Tibial nerve (tissue), 4 donors: ENCODE data around the gene CEACAM1. TPM values are rescaled to one million over a fixed set of nuclear protein-coding genes. Genes with fewer than 3 reads are reported as not detected.
"Not testable (repeated sequence)": the region's sequence is repeated elsewhere in the genome, so short reads cannot be mapped to it uniquely, and the experiment has no call there.

Experiments
- DNase-seq, 2 donors: peaks; one replicate each; pipeline ENCODE4 v3.0.0-alpha.2; 2019; ENCODE audit warnings: low spot score in 2 of 2
- H3K27ac ChIP-seq, 4 donors: fragments of 200-600 bp; sonication (generic) in 3 of 4; one replicate each; pipeline ENCODE4 v1.5.1; 2017 to 2019; ENCODE audit warnings: mild to moderate bottlenecking in 1 of 4
- H3K27me3 ChIP-seq, 2 donors: fragments of 200-600 bp; sonication (generic) in 1 of 2; one replicate each; pipeline versions ENCODE4 v1.5.1 to v1.6.0; 2017 to 2019
- H3K36me3 ChIP-seq, 3 donors: fragments of 200-600 bp; sonication (generic); one replicate each; pipeline ENCODE4 v1.5.1; 2018 to 2019
- H3K4me1 ChIP-seq, 4 donors: fragments of 200-600 bp; sonication (generic) in 3 of 4; one replicate each; pipeline ENCODE4 v1.5.1; 2017 to 2019
- H3K4me3 ChIP-seq, 4 donors: fragments of 200-600 bp; sonication (generic) in 3 of 4; one replicate each; pipeline ENCODE4 v1.5.1; 2017 to 2019; ENCODE audit warnings: mild to moderate bottlenecking in 1 of 4, moderate library complexity in 1 of 4
- H3K9me3 ChIP-seq, 4 donors: fragments of 200-600 bp; sonication (generic) in 3 of 4; one replicate each; pipeline ENCODE4 v1.5.1; 2017 to 2019
- EP300 ChIP-seq, 2 donors: sonication (generic); formaldehyde crosslinking; IDR thresholded peaks; one replicate each; pipeline ENCODE4 v1.6.1; 2017; ENCODE audit warnings: antibody characterized with exemption in 2 of 2, mild to moderate bottlenecking in 1 of 2
- POLR2A ChIP-seq, 2 donors: fragments of 450-650 bp; IDR thresholded peaks; one replicate each; pipeline ENCODE4 v1.6.1; 2017; ENCODE audit warnings: antibody characterized with exemption in 2 of 2, mild to moderate bottlenecking in 2 of 2, moderate library complexity in 2 of 2
- WGBS, 2 donors: methylation state at CpG; one replicate each; pipeline ENCODE4 v1.1.5; 2018; 5-methylcytosine and 5-hydroxymethylcytosine counted together
- total RNA-seq, 4 donors: library from RNA; depleted of rRNA; stranded (reverse); fragments of >200 nt; gene quantifications; one replicate each; pipeline ENCODE4 v1.1.0, GENCODE V29; 2016
- TF ChIP-seq, protein P1 (sequence below), 5 experiments: fragments of 200-600 bp in 3 of 5; fragments of 450-650 bp in 2 of 5; sonication (generic) in 3 of 5; IDR thresholded peaks; one replicate each; pipeline ENCODE4 v1.5.1; 2016 to 2019; ENCODE audit warnings: antibody characterized with exemption in 5 of 5, mild to moderate bottlenecking in 3 of 5, moderate library complexity in 2 of 5

The CEACAM1 gene
- total RNA-seq, 4 donors from 2014 or later = 0.66 TPM; not detected in 3

DNA sequence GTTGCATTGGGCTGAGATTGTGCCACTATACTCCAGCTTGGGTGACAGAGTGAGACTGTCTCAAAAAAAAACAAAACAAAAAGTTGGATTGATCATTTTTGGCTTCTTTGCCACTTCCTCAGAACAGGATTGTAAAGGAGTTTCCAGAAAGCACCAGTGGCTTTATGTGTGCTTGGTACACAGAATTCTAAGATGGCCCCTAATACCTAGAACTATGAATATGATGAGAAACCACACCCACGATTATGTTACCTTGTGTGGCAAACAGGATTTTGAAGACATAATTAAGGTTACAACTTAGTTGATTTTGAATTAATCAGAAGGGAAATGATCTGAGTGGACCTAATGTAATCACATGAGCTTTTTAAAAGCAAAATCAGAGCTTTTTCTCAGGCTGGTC, 26.5 kb downstream of the CEACAM1 start:
- WGBS, 2 donors = 90 to 95% methylated on average over 1 of the region's 1 CpG
- no peak overlapping the region for H3K4me3 ChIP-seq
- no peaks in the 10 kb centered on the region for H3K27me3 ChIP-seq
- peaks cover 0 to 27% (median 14%) of the 10 kb centered on the region in 4 donors for H3K4me1 ChIP-seq
- H3K27ac ChIP-seq = no peak overlapping the region
- no peak for DNase-seq
- no peaks in the 10 kb centered on the region for H3K36me3 ChIP-seq
- H3K9me3 ChIP-seq = no peaks in the 10 kb centered on the region
- TF ChIP-seq POLR2A (IDR thresholded peaks at IDR 0.05) = no peak
- TF ChIP-seq, protein P1, sequence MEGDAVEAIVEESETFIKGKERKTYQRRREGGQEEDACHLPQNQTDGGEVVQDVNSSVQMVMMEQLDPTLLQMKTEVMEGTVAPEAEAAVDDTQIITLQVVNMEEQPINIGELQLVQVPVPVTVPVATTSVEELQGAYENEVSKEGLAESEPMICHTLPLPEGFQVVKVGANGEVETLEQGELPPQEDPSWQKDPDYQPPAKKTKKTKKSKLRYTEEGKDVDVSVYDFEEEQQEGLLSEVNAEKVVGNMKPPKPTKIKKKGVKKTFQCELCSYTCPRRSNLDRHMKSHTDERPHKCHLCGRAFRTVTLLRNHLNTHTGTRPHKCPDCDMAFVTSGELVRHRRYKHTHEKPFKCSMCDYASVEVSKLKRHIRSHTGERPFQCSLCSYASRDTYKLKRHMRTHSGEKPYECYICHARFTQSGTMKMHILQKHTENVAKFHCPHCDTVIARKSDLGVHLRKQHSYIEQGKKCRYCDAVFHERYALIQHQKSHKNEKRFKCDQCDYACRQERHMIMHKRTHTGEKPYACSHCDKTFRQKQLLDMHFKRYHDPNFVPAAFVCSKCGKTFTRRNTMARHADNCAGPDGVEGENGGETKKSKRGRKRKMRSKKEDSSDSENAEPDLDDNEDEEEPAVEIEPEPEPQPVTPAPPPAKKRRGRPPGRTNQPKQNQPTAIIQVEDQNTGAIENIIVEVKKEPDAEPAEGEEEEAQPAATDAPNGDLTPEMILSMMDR (IDR thresholded peaks at IDR 0.05) = no peak
- TF ChIP-seq EP300 (IDR thresholded peaks at IDR 0.05) = no peak

DNA sequence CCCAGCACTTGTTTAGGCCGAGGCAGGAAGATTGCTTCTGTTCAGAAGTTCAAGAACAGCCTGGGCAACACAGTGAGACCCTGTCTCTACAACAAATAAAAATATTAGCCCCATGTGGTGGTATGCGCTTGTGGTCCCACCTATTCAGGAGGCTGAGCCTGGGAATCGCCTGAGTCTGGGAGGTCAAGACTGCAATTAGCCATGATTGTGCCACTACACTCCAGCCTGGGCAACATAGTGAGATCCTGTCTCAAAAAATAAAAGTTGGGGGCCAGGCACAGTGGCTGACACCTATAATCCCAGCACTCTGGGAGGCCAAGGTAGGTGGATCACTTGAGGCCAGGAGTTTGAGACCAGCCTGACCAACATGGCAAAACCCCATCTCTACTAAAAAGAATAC, 27.0 kb downstream of the CEACAM1 start:
- H3K9me3 ChIP-seq, DNase-seq, H3K4me3 ChIP-seq, H3K36me3 ChIP-seq, H3K27me3 ChIP-seq, H3K27ac ChIP-seq: not testable (repeated sequence)
- 97% methylated on average over 3 of the region's 3 CpGs for WGBS, 2 donors
- peaks cover 0 to 32% (median 17%) of the 10 kb centered on the region in 4 donors for H3K4me1 ChIP-seq

DNA sequence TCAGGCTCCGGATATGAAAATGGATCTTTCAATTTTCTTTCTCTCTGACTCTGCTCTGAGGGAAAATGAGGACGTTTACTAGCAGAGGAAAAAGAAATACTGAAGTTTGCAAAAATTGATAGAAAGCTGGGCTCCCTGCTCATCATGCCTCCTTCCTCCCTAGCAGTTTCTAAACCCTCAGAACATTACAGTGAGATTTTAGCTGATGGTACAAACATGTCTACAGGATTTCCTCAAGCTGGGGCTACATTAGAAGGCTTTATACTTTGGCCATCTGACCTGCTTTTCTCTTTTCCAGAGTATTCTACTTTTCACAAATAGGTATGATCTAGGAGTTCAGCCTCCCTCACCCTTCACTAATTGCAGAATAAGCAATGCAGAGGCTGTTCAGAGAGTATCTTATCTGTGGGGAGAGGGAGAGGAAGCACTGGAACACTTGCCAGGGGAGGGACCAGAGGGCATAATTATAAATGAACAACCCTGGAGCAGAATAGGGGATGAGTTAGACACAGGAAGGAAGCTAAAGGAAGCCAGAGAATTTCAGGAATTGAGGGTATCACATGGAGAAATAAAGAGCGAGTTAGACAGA, 30.0 kb downstream of the CEACAM1 start:
- peak overlapping the region in 3 of 4 donors; percentile 34 to 76 (median 68) for H3K27ac ChIP-seq
- no peaks in the 10 kb centered on the region for H3K9me3 ChIP-seq
- TF ChIP-seq EP300 (IDR thresholded peaks at IDR 0.05) (no peak), POLR2A (IDR thresholded peaks at IDR 0.05) (no peak)
- TF ChIP-seq, protein P1 (IDR thresholded peaks at IDR 0.05) = no peak
- peaks cover 0 to 40% (median 18%) of the 10 kb centered on the region in 4 donors for H3K4me1 ChIP-seq
- no peaks in the 10 kb centered on the region for H3K27me3 ChIP-seq
- WGBS, 2 donors = 35 to 43% methylated on average over 3 of the region's 3 CpGs
- no peak for DNase-seq
- H3K36me3 ChIP-seq = no peaks in the 10 kb centered on the region
- no peak overlapping the region for H3K4me3 ChIP-seq

DNA sequence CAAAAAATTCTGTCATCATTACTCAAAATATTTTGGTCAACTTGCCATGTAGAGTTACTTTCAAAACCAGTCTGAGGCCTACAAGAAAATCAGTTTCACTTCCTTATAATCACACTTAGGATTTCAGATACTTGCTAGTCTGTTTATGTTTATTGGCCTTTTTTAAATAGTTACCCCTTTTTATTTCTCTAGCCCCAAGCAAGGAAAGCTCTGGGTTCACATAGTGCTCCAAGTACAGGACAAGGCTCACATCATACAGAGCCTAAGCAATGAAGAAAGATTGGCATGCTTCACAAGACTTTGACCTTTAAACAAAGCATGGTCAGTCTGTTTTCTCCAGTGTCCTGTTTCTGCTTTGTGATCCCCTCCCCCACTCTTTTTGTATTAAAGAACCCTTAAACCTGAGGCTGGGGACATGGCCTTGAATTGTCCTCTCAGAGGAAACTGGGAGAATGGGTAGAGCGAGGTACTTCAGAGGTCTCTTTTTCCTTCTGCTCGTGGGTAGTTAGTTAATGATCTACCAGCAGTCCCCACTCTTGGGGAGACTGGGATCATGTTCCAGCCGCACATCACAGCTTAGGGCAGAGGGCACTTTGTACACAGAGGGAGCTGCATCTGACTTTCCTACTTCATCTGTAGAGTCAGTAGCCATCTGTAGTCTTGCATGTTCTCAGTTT, 30.7 kb downstream of the CEACAM1 start:
- TF ChIP-seq POLR2A (IDR thresholded peaks at IDR 0.05) = no peak
- TF ChIP-seq, protein P1 (IDR thresholded peaks at IDR 0.05) = no peak
- no peak for TF ChIP-seq EP300 (IDR thresholded peaks at IDR 0.05)
- Histone ChIP-seq H3K4me1 (peaks cover 0 to 40% (median 18%) of the 10 kb centered on the region in 4 donors), H3K27ac (peak overlapping the region in 3 of 4 donors; percentile 34 to 76 (median 68)), H3K9me3 (no peaks in the 10 kb centered on the region), H3K36me3 (no peaks in the 10 kb centered on the region), H3K27me3 (no peaks in the 10 kb centered on the region), H3K4me3 (no peak overlapping the region)
- DNase-seq = no peak
- 37 to 55% methylated on average over 3 of the region's 3 CpGs for WGBS, 2 donors

DNA sequence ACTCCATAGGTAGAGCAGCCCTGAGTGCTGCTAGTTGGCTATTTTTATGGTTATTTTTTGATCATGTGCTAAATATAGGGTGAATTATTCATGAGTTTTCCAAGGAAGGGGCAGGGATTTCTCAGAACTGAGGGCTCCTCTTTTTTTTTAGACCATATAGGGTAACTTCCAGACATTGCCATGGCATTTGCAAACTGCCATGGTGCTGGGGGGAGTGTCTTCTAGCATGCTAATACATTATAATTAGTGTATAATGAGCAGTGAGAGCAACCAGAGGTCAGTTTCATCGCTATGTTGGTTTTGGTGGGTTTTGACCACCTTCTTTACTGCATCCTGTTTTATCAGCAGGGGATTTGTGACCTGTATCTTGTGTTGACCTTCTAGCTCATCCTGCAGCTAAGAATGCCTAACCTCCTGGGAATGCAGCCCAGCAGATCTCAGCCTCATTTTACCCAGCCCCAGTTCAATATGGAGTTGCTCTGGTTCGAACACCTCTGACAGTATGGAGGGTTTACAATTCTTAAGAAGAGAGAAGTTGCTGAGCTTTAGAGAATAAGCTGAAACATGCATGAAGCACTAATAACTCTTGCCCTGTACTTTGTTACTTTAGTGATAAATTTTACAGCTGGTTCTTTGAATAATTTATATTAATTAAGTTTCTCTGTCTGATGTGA, 31.7 kb downstream of the CEACAM1 start:
- no peak for DNase-seq
- Histone ChIP-seq H3K36me3 (no peaks in the 10 kb centered on the region), H3K27ac (peak overlapping the region in 3 of 4 donors; percentile 34 to 76 (median 68)), H3K9me3 (no peaks in the 10 kb centered on the region), H3K27me3 (no peaks in the 10 kb centered on the region), H3K4me1 (peaks cover 0 to 40% (median 18%) of the 10 kb centered on the region in 4 donors), H3K4me3 (no peak overlapping the region)
- TF ChIP-seq, protein P1 (IDR thresholded peaks at IDR 0.05) = no peak
- TF ChIP-seq EP300 (IDR thresholded peaks at IDR 0.05) (no peak), POLR2A (IDR thresholded peaks at IDR 0.05) (no peak)
- 84 to 95% methylated on average over 2 of the region's 2 CpGs for WGBS, 2 donors
